Measurements from ENCODE around the gene EEF1AKMT2.

DNA sequence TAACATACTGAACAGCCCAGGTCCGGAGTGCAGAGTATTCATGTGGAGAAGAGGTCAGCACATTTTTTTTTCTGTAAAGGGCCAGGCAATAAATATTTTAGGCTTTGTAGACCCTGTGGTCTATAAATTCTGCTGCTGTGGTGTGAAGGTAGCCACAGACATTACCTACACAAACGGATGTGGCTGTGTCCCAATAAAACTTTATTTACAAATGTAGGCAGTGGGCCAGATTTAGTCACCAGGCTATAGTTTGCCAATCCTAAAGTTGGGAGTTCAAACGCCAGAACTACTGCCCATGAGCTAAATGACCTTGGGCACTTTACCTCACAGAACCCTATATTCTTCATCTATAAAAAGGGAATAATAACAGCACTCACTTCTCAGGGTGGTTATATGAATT lies 60.9 kb downstream of the EEF1AKMT2 start:
- TF ChIP-seq, protein P1, sequence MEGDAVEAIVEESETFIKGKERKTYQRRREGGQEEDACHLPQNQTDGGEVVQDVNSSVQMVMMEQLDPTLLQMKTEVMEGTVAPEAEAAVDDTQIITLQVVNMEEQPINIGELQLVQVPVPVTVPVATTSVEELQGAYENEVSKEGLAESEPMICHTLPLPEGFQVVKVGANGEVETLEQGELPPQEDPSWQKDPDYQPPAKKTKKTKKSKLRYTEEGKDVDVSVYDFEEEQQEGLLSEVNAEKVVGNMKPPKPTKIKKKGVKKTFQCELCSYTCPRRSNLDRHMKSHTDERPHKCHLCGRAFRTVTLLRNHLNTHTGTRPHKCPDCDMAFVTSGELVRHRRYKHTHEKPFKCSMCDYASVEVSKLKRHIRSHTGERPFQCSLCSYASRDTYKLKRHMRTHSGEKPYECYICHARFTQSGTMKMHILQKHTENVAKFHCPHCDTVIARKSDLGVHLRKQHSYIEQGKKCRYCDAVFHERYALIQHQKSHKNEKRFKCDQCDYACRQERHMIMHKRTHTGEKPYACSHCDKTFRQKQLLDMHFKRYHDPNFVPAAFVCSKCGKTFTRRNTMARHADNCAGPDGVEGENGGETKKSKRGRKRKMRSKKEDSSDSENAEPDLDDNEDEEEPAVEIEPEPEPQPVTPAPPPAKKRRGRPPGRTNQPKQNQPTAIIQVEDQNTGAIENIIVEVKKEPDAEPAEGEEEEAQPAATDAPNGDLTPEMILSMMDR (IDR thresholded peaks at IDR 0.05) = no peak
- no peak for TF ChIP-seq POLR2A (IDR thresholded peaks at IDR 0.05)
